Mesothelial cell of epicardium (in vitro differentiated cells): Measurements from ENCODE around the gene ERVH48-1. TPM values are rescaled to one million over a fixed set of nuclear protein-coding genes. Genes with fewer than 3 reads are reported as not detected.
A peak's percentile ranks its signal among the peaks of the same experiment; 100 is the strongest.
"Not testable (repeated sequence)": the region's sequence is repeated elsewhere in the genome, so short reads cannot be mapped to it uniquely, and the experiment has no call there.

Source experiments
- DNase-seq, 2 experiments: peaks; one replicate each; pipeline ENCODE4 v3.0.0; 2021; ENCODE audit warnings: low spot score in 2 of 2; ENCODE audit not compliant: unreplicated experiment in 2 of 2
- H3K27ac Mint-ChIP-seq: 2 replicates; pipeline ENCODE4 v1.8.0; 2021; ENCODE audit warnings: mixed read lengths
- H3K27me3 Mint-ChIP-seq: 2 replicates; pipeline ENCODE4 v1.8.0; 2021; ENCODE audit warnings: low read depth, mixed read lengths
- H3K36me3 Mint-ChIP-seq: 2 replicates; pipeline ENCODE4 v1.8.0; 2021; ENCODE audit warnings: mixed read lengths
- H3K4me1 Mint-ChIP-seq: 2 replicates; pipeline ENCODE4 v1.8.0; 2021; ENCODE audit warnings: mixed read lengths
- H3K4me3 Mint-ChIP-seq: 2 replicates; pipeline ENCODE4 v1.8.0; 2021; ENCODE audit warnings: mild to moderate bottlenecking, moderate library complexity, mixed read lengths
- H3K9me3 Mint-ChIP-seq: 2 replicates; pipeline ENCODE4 v1.8.0; 2021; ENCODE audit warnings: mixed read lengths
- total RNA-seq: library from RNA; stranded (reverse); gene quantifications from 3 replicates; pipeline ENCODE4 v1.2.1, GENCODE V29; 2021
- TF ChIP-seq, protein P1 (sequence below): fragments of 200-600 bp; sonication (generic); IDR thresholded peaks from one replicate; pipeline ENCODE4 v1.5.0; 2021; ENCODE audit warnings: antibody characterized with exemption; ENCODE audit not compliant: unreplicated experiment

Gene ERVH48-1
- total RNA-seq, 1 donor from 2014 or later: 4.5 TPM

DNA sequence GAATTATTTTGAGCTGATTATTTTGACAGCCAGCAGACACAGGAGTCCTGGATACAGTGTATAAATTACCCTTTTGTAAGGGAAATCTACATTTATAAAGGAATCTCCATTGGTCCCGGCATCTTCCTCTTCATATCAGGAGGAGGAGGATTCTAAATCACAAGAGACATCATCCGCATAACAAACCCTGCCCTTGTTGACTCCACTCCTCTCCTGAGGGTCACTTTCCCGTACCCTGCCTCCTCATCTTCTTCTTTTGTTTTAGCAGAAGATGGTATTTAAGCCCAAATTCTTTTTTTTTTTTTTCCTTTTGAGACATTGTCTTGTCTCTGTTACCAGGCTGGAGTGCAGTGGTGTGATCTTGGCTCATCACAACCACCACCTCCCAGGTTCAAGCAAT is 34.3 kb upstream of the ERVH48-1 start:
- Mint-ChIP-seq H3K9me3 (peaks cover under 1% of the 10 kb centered on the region), H3K27me3 (no peaks in the 10 kb centered on the region), H3K4me1 (peaks cover 52% of the 10 kb centered on the region), H3K4me3 (no peak overlapping the region), H3K36me3 (no peaks in the 10 kb centered on the region), H3K27ac (peak overlapping the region; percentile 34)
- DNase-seq: no peak
- TF ChIP-seq, protein P1, sequence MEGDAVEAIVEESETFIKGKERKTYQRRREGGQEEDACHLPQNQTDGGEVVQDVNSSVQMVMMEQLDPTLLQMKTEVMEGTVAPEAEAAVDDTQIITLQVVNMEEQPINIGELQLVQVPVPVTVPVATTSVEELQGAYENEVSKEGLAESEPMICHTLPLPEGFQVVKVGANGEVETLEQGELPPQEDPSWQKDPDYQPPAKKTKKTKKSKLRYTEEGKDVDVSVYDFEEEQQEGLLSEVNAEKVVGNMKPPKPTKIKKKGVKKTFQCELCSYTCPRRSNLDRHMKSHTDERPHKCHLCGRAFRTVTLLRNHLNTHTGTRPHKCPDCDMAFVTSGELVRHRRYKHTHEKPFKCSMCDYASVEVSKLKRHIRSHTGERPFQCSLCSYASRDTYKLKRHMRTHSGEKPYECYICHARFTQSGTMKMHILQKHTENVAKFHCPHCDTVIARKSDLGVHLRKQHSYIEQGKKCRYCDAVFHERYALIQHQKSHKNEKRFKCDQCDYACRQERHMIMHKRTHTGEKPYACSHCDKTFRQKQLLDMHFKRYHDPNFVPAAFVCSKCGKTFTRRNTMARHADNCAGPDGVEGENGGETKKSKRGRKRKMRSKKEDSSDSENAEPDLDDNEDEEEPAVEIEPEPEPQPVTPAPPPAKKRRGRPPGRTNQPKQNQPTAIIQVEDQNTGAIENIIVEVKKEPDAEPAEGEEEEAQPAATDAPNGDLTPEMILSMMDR: no peak

DNA sequence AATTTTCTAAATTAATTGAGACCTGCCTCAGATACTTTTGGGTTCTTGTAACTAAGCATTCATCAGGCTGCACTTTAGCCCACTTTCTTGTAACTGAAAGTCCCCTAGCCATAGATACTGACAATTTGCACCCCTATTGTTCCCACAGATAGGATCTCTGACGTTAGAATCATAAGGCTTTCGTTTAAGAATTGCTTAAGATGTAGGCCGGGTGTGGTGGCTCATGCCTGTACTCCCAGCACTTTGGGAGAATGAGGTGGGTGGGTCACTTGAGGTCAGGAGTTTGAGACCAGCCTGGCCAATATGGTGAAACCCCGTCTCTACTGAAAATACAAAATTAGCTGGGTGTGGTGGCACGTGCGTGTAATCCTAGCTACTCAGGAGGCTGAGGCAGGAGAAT is 32.7 kb upstream of the ERVH48-1 start:
- DNase-seq, H3K36me3 Mint-ChIP-seq, H3K4me3 Mint-ChIP-seq, H3K9me3 Mint-ChIP-seq, H3K27me3 Mint-ChIP-seq: not testable (repeated sequence)
- Mint-ChIP-seq H3K27ac (peak overlapping the region; percentile 85), H3K4me1 (peaks cover 41% of the 10 kb centered on the region)

DNA sequence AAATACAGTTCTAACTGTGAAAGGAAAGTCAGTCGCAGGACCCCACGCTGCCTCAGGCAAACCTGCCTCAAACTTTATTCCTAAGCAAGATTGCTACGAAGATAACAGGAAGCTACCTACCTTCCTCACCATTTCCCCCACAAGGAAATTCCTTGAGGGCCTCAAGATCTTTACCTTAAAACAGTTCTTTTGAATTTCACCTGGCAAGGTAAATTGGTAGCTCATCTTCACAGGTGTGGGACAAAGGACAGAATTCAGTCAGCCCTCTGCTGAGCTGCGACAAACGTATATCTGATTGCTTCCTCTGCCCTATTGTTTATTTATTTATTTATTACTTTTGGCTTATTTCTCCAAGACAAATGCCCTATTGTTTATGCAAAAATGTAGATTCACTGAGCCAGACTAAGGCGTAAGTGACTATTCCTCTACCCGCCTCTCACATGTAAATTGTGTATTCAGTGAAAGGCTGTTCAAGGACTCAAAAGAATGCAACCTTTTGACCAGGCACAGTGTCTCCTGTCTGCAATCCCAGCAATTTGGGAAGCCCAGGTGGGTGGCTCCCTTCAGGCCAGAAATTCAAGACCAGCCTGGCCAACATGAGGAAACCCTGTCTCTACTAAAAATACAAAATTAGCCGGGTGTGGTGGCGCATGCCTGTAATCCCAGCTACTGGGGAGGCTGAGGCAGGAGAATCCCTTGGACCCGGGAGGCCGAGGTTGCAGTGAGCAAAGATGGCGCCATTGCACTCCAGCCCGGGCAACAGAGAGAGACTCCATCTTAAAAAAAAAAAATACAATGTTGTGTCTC is 31.6 kb upstream of the ERVH48-1 start:
- Mint-ChIP-seq H3K4me3 (no peak overlapping the region), H3K9me3 (peaks cover 8% of the 10 kb centered on the region), H3K27ac (peak overlapping the region; percentile 89), H3K27me3 (no peaks in the 10 kb centered on the region), H3K36me3 (no peaks in the 10 kb centered on the region), H3K4me1 (peaks cover 33% of the 10 kb centered on the region)
- DNase-seq: no peak
- TF ChIP-seq, protein P1: no peak

DNA sequence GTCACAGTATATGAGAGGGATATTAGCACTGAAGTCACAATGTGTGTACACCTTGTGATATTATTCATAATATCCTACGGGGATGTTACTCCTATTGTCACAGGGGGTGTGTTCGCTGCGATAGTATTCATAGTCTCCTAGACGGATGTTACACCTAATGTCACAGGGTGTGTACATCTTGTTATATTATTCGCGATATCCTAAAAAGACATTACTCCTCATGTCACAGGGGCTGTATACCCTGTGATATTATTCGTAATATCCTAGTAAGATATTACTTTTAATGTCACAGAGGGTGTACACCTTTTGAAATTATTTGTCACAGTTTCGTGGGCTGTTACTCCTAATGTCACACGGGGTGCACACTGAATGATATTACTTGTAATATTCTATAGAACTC is 25.8 kb upstream of the ERVH48-1 start:
- not testable (repeated sequence) for DNase-seq, H3K27me3 Mint-ChIP-seq, H3K27ac Mint-ChIP-seq, H3K4me3 Mint-ChIP-seq
- Mint-ChIP-seq H3K4me1 (peaks cover 32% of the 10 kb centered on the region), H3K9me3 (peaks cover 25% of the 10 kb centered on the region), H3K36me3 (peaks cover 13% of the 10 kb centered on the region)

DNA sequence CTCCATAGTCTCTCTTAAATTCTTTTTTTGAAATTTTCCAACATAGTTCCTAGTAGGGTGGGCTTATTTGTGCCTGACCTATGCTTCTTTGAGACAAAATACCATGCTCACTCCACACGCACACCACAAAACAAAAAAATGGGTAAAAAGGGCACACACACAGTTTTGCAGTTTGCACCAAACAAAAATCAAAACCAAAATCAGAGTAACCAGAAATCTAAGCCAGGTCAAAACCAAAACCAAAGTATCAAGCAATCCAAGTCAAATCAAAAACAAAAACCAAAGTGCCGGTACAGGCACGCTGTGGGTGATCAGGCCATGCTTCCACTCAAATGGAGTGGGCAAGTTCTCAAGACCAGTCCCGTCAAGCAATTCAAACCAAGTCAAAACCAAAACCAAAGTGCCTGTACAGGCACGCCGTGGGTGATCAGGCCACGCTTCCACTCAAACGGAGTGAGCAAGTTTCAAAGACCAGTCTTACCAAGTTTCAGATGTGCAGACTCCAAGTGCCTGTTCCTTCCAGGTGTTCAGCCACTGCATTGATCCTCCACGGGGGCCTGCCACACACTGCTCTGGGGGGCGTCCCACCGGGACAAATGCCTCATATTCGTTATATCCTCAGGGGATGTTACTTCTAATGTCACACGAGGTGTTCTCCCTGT is 23.8 kb upstream of the ERVH48-1 start:
- peaks cover 22% of the 10 kb centered on the region for H3K9me3 Mint-ChIP-seq
- H3K36me3 Mint-ChIP-seq: peaks cover 13% of the 10 kb centered on the region
- H3K4me3 Mint-ChIP-seq, H3K27me3 Mint-ChIP-seq, H3K27ac Mint-ChIP-seq, DNase-seq: not testable (repeated sequence)
- H3K4me1 Mint-ChIP-seq: peaks cover 31% of the 10 kb centered on the region

DNA sequence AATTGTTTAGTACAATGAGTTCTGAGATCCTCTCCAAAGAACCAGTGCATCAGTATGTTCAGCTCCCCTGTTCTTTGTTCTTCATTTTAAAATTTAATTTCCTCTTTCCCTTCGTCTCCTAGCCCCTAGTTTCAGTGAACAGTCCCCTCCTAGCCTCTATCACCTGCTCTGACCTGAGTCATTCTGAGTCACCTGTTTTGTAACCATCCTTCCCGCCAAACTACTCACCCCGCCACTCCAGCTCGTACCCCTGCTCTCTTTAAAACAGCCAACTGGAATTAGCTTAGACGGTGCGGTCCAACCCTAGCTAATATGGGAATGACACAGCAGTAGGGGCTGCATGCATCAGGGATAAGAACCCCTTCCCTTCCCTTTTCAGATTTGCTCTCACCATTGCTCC is 16.8 kb upstream of the ERVH48-1 start:
- H3K4me3 Mint-ChIP-seq: no peak overlapping the region
- peaks cover 53% of the 10 kb centered on the region for H3K4me1 Mint-ChIP-seq
- no peaks in the 10 kb centered on the region for H3K9me3 Mint-ChIP-seq
- no peak overlapping the region for H3K27ac Mint-ChIP-seq
- H3K27me3 Mint-ChIP-seq: no peaks in the 10 kb centered on the region
- no peak for DNase-seq
- peaks cover 6% of the 10 kb centered on the region for H3K36me3 Mint-ChIP-seq
- TF ChIP-seq, protein P1: no peak

DNA sequence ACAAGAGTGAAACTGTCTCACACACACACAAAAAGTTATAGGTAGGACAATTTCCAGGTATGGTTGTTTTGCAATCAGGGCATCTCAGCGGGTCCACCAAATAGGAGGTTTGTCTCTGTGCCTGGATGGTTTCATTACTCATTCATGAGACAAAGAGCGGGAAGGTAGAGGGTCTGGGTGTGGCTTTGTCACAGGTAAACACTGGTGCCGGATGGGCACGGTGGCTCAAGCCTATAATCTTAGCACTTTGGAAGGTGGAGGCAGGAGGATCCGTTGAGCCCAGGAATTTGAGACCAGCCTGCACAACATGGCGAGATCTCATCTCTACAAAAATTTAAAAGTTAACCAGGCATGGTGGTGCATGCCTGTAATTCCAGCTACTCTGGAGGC is 16.3 kb upstream of the ERVH48-1 start:
- Mint-ChIP-seq H3K4me1 (peaks cover 53% of the 10 kb centered on the region), H3K27me3 (no peaks in the 10 kb centered on the region), H3K4me3 (no peak overlapping the region), H3K9me3 (no peaks in the 10 kb centered on the region), H3K27ac (no peak overlapping the region), H3K36me3 (peaks cover 6% of the 10 kb centered on the region)
- TF ChIP-seq, protein P1: no peak
- DNase-seq: no peak
